ENCODE data around the gene RTP2. TPM values are rescaled to one million over a fixed set of nuclear protein-coding genes. Genes with fewer than 3 reads are reported as not detected.
"Not testable (repeated sequence)": the region's sequence is repeated elsewhere in the genome, so short reads cannot be mapped to it uniquely, and the experiment has no call there.

RTP2 gene
- polyA plus RNA-seq, 1 donor from 2014 or later, result not detected

DNA sequence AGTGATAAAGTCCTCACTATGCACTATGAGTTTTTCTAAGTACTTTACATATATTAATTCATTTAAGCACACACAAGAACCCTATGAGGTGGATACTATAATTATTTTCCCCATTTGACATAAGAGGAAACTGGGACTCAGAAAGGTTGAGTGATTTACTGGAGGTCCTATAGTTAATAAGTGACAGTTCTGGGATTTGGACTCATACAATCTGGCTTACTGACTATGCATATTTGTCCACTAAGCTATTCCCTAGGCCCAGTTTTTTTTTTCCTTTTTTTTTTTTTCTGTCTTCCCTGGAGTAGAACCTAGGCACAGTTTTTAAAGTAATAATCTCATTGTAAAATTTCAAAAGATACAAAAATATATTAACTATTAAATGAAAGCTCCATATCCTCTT lies 6.3 kb upstream of the RTP2 start:
- H3K36me3 Mint-ChIP-seq, result no peaks in the 10 kb centered on the region
- H3K4me1 Mint-ChIP-seq, result no peaks in the 10 kb centered on the region
- no peak overlapping the region for H3K27ac Mint-ChIP-seq
- H3K27me3 Mint-ChIP-seq, result no peaks in the 10 kb centered on the region
- no peaks in the 10 kb centered on the region for H3K9me3 Mint-ChIP-seq
- H3K4me3 Mint-ChIP-seq, result no peak overlapping the region

DNA sequence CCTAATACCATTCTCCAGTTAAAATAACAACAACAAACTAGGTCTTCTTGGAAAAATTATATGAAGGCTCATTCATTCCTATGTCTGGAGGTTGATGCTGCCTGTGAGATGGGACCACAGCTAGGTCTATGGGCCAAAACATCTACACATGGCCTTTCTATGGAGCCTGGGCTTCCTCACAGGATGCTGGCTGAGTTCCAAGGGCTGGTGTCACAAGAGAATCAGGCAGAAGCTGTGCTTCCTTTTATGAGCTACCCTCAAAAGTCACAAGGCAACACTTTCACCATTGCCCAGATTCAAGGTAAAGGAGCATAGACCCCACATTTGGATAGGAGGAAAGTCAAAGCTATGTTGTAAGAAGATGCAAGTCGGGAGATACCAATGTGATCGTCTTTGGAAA lies 4.6 kb upstream of the RTP2 start:
- no peak overlapping the region for H3K4me3 Mint-ChIP-seq
- H3K9me3 Mint-ChIP-seq, result no peaks in the 10 kb centered on the region
- H3K27me3 Mint-ChIP-seq, result no peaks in the 10 kb centered on the region
- no peak overlapping the region for H3K27ac Mint-ChIP-seq
- no peaks in the 10 kb centered on the region for H3K4me1 Mint-ChIP-seq
- no peaks in the 10 kb centered on the region for H3K36me3 Mint-ChIP-seq

DNA sequence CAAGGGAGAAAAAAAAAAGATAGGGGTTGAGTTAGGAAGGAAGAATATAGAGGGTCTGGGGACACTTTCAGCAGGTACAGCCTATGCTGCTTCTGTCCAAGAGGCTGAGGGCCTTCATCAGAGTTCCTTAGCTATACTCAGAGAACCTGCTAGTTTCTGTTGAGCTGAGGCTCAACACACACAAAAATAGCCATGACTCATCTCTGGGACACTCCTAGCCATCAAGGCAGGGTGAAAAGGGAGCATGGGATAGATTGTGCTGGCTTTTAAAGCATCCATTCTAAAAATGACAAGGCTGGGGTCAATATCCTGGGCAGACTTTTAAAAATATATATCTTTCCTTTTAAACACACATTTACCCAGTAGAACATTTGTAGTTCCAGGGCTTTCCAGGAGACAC lies 2.8 kb upstream of the RTP2 start:
- no peak overlapping the region for H3K4me3 Mint-ChIP-seq

GRCh38 chr3:187700249-187700648 lies 2.1 kb downstream of the RTP2 start:
- Mint-ChIP-seq H3K4me1 (peaks cover 0 to 2% (median 0%) of the 10 kb centered on the region in 3 donors), H3K27me3 (peaks cover 2% of the 10 kb centered on the region), H3K4me3 (no peak overlapping the region), H3K27ac (no peak overlapping the region), H3K36me3 (peaks cover 2% of the 10 kb centered on the region), H3K9me3 (no peaks in the 10 kb centered on the region)

More for the DNA sequence above, 2.8 kb upstream of the RTP2 start:
- H3K9me3 Mint-ChIP-seq, result no peaks in the 10 kb centered on the region
- no peaks in the 10 kb centered on the region for H3K4me1 Mint-ChIP-seq
- H3K27ac Mint-ChIP-seq, result no peak overlapping the region
- no peaks in the 10 kb centered on the region for H3K27me3 Mint-ChIP-seq
- H3K36me3 Mint-ChIP-seq, result no peaks in the 10 kb centered on the region

GRCh38 chr3:187698499-187699399 lies 3.6 kb downstream of the RTP2 start:
- peaks cover 2% of the 10 kb centered on the region for H3K36me3 Mint-ChIP-seq
- peaks cover 0 to 2% (median 0%) of the 10 kb centered on the region in 3 donors for H3K4me1 Mint-ChIP-seq
- H3K4me3 Mint-ChIP-seq, result no peak overlapping the region
- peaks cover 5% of the 10 kb centered on the region for H3K27me3 Mint-ChIP-seq
- no peak overlapping the region for H3K27ac Mint-ChIP-seq
- no peaks in the 10 kb centered on the region for H3K9me3 Mint-ChIP-seq

GRCh38 chr3:187696021-187696420 lies 6.3 kb downstream of the RTP2 start:
- Mint-ChIP-seq H3K36me3 (peaks cover 2% of the 10 kb centered on the region), H3K9me3 (no peaks in the 10 kb centered on the region), H3K4me3 (no peak overlapping the region), H3K4me1 (peaks cover 0 to 2% (median 0%) of the 10 kb centered on the region in 3 donors), H3K27me3 (peaks cover 7% of the 10 kb centered on the region), H3K27ac (no peak overlapping the region)

GRCh38 chr3:187695449-187695848 lies 6.9 kb downstream of the RTP2 start:
- peaks cover 7% of the 10 kb centered on the region for H3K27me3 Mint-ChIP-seq
- H3K27ac Mint-ChIP-seq, result no peak overlapping the region
- H3K9me3 Mint-ChIP-seq, result no peaks in the 10 kb centered on the region
- H3K4me3 Mint-ChIP-seq, result no peak overlapping the region
- H3K36me3 Mint-ChIP-seq, result peaks cover 2% of the 10 kb centered on the region
- H3K4me1 Mint-ChIP-seq, result peaks cover 0 to 2% (median 0%) of the 10 kb centered on the region in 3 donors

- no peak overlapping the region for H3K4me3 Mint-ChIP-seq
- H3K27me3 Mint-ChIP-seq, result peaks cover 9% of the 10 kb centered on the region
Observed at GRCh38 chr3:187694801-187695200, 7.6 kb downstream of the RTP2 start.

GRCh38 chr3:187693431-187693830 lies 8.9 kb downstream of the RTP2 start:
- no peak overlapping the region for H3K27ac Mint-ChIP-seq
- H3K9me3 Mint-ChIP-seq, result no peaks in the 10 kb centered on the region
- no peak overlapping the region for H3K4me3 Mint-ChIP-seq
- H3K27me3 Mint-ChIP-seq, result peaks cover 11% of the 10 kb centered on the region
- H3K4me1 Mint-ChIP-seq, result peaks cover 0 to 2% (median 0%) of the 10 kb centered on the region in 3 donors
- H3K36me3 Mint-ChIP-seq, result peaks cover 2% of the 10 kb centered on the region

More at GRCh38 chr3:187694801-187695200, 7.6 kb downstream of the RTP2 start:
- Mint-ChIP-seq H3K9me3 (no peaks in the 10 kb centered on the region), H3K4me1 (peaks cover 0 to 2% (median 0%) of the 10 kb centered on the region in 3 donors), H3K36me3 (peaks cover 2% of the 10 kb centered on the region), H3K27ac (no peak overlapping the region)

- Mint-ChIP-seq H3K4me3 (no peak overlapping the region), H3K4me1 (no peaks in the 10 kb centered on the region), H3K27ac (no peak overlapping the region), H3K27me3 (peaks cover 10% of the 10 kb centered on the region), H3K36me3 (no peaks in the 10 kb centered on the region), H3K9me3 (peaks cover 1 to 11% (median 2%) of the 10 kb centered on the region in 3 donors)
Observed at GRCh38 chr3:187689984-187690383, 12.4 kb downstream of the RTP2 start.

DNA sequence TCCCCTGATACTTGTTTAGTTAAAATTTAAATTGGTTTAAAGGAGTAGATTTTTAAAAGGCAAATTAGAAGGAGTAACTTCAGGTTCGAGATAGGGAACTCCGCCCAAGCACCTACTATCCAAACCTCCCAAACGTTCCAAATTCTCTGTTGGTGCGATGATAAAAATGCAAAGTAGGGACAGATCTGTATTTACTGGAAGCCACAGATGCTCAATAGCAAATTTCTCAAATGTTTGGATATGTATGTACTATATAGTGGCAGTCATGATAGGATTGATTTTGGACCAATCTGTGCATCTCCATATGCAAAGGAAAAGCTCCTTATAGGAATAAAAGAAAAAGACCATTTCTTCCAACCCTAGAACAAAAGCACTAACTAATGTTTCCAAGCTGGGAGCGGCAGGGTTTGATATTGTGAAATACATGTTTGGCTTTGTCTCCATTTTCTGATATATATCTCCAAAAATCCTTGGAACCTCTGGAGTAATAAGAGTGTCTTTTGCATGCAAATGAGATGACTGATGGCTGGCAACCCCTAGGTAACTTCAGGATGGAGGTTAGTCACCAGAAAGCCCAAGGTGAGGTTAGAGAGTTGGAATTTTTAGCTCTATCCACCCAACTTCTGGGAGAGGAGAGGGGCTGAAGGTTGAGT lies 15.6 kb downstream of the RTP2 start:
- Mint-ChIP-seq H3K4me1 (no peaks in the 10 kb centered on the region), H3K36me3 (no peaks in the 10 kb centered on the region), H3K4me3 (no peak overlapping the region), H3K9me3 (peaks cover 1 to 11% (median 2%) of the 10 kb centered on the region in 3 donors), H3K27me3 (peaks cover 7% of the 10 kb centered on the region), H3K27ac (no peak overlapping the region)

DNA sequence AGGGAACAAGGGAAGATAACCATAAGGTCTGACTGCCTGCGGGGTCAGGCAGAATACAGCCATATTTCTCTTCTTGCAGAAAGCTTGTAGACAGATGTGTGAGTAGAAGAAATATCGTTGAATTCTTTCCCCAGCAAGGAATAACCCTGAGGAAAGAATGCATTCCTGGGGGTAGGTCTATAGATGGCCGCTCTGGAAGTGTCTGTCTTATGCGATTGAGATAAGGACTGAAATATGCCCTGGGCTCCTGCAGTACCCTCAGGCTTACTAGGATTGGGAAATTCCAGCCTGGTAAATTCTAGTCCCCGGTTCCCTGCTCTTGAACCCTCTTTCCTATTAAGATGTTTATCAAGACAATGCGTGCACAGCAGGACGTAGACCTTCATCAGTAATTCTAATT lies 16.4 kb downstream of the RTP2 start:
- Mint-ChIP-seq H3K9me3 (peaks cover 1 to 11% (median 2%) of the 10 kb centered on the region in 3 donors), H3K4me3 (no peak overlapping the region), H3K27ac (no peak overlapping the region), H3K36me3 (no peaks in the 10 kb centered on the region), H3K27me3 (peaks cover 7% of the 10 kb centered on the region), H3K4me1 (no peaks in the 10 kb centered on the region)

DNA sequence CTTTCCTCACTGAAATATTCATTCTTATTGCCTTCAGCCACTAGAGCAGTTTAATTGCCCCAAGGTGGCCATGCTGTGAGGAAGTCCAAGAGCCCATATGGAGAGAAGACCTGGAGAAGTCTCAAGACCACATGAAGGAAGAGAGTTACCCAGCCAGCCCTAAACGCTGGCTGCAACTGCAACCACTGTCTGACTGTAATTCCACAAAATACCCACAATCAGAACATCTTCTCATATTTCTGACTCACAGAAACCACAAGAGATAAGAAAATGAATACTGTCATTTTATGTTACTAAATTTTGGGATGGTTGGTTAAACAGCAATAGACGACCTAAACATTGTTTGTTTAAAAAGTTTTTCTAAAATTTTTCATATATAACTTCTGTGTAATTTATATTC lies 17.5 kb downstream of the RTP2 start:
- H3K27me3 Mint-ChIP-seq, result peaks cover 10% of the 10 kb centered on the region
- no peak overlapping the region for H3K4me3 Mint-ChIP-seq
- H3K36me3 Mint-ChIP-seq, result no peaks in the 10 kb centered on the region
- H3K9me3 Mint-ChIP-seq, result peaks cover 1 to 11% (median 2%) of the 10 kb centered on the region in 3 donors
- H3K27ac Mint-ChIP-seq, result no peak overlapping the region
- no peaks in the 10 kb centered on the region for H3K4me1 Mint-ChIP-seq

- Mint-ChIP-seq H3K9me3 (peaks cover 1 to 11% (median 2%) of the 10 kb centered on the region in 3 donors), H3K27me3 (peaks cover 11% of the 10 kb centered on the region), H3K4me1 (peaks cover 0 to 2% (median 0%) of the 10 kb centered on the region in 3 donors), H3K36me3 (no peaks in the 10 kb centered on the region), H3K4me3 (no peak overlapping the region), H3K27ac (no peak overlapping the region)
Observed at GRCh38 chr3:187684444-187684843, 17.9 kb downstream of the RTP2 start.

DNA sequence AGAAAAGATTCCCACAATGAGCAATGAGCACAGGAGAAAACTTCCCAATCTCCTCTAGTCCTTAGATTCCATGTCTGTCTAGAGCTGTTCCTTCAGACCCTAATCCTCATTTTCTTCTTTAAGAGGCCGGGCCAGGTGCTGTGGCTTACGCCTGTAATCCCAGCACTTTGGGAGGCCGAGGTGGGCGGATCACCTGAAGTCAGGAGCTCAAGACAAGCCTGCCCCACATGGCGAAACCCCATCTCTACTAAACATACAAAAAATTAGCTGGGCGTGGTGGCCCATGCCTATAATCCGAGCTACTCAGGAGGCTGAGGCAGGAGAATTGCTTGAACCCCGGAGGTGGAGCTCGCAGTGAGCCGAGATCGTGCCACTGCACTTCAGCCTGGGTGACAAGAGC lies 20.6 kb downstream of the RTP2 start:
- H3K27me3 Mint-ChIP-seq, H3K27ac Mint-ChIP-seq, H3K36me3 Mint-ChIP-seq, H3K4me3 Mint-ChIP-seq, H3K4me1 Mint-ChIP-seq: not testable (repeated sequence)
- H3K9me3 Mint-ChIP-seq, result peaks cover 1 to 11% (median 2%) of the 10 kb centered on the region in 3 donors
